IMR-90 (cell line): ENCODE data around the gene GAS7. TPM values are rescaled to one million over a fixed set of nuclear protein-coding genes. Genes with fewer than 3 reads are reported as not detected.

Experiments
- ATAC-seq: fragments of 200-7000 bp; cut with Tn5 transposase; 2 replicates; pipeline ENCODE4 v1.9.1; 2020; ENCODE audit warnings: low read depth, mild to moderate bottlenecking, moderate library complexity
- BruUV-seq: library from RNA; stranded (reverse); fragments of 400-500 nt; replicated peaks from 2 replicates; lab custom pipeline; 2021; lab: Mats Ljungman, UMichigan
- CTCF ChIA-PET: fragments of 300-600 bp; formaldehyde crosslinking; extraction: SDS; loops from one replicate; lab custom pipeline; 2021; ENCODE audit warnings: antibody characterized with exemption; lab: Yijun Ruan, JAX
- POLR2A ChIA-PET: fragments of 300-600 bp; sonication (Branson Sonifier 250); formaldehyde crosslinking; loops from one replicate; lab custom pipeline; 2022; ENCODE audit warnings: antibody characterized with exemption; ENCODE audit not compliant: unreplicated experiment; lab: Charles Lee
- DNase-seq: peaks from one replicate; pipeline ENCODE4 v3.0.0; 2013
- H2AFZ ChIP-seq: replicated peaks from 2 replicates; pipeline ENCODE3; 2013; ENCODE audit warnings: low read length, mild to moderate bottlenecking; ENCODE audit not compliant: poor library complexity
- H2AK5ac ChIP-seq: 2 replicates; pipeline ENCODE4 v1.6.1; 2013; ENCODE audit warnings: low read depth, low read length, inconsistent platforms
- H2AK9ac ChIP-seq: replicated peaks from 2 replicates; pipeline ENCODE3; 2013; ENCODE audit warnings: mild to moderate bottlenecking, low read depth, low read length, moderate library complexity; ENCODE audit not compliant: poor library complexity
- H2BK120ac ChIP-seq: 2 replicates; pipeline ENCODE4 v1.6.1; 2013; ENCODE audit warnings: low read depth, low read length, inconsistent platforms
- H2BK15ac ChIP-seq: 3 replicates; pipeline ENCODE4 v1.6.1; 2013; ENCODE audit warnings: low read depth, low read length, inconsistent platforms
- H2BK20ac ChIP-seq: 2 replicates; pipeline ENCODE4 v1.6.1; 2013; ENCODE audit warnings: low read depth, mild to moderate bottlenecking, inconsistent platforms, low read length, moderate library complexity
- H2BK5ac ChIP-seq: 2 replicates; pipeline ENCODE4 v1.6.1; 2013; ENCODE audit warnings: mild to moderate bottlenecking, low read depth, low read length, inconsistent platforms; ENCODE audit not compliant: poor library complexity, severe bottlenecking
- H3K14ac ChIP-seq: replicated peaks from 2 replicates; pipeline ENCODE4 v1.6.1; 2013; ENCODE audit warnings: low read depth, low read length, inconsistent platforms
- H3K18ac ChIP-seq: 2 replicates; pipeline ENCODE4 v1.6.1; 2013; ENCODE audit warnings: low read depth, low read length, control low read depth
- H3K23ac ChIP-seq: 2 replicates; pipeline ENCODE4 v1.6.1; 2013; ENCODE audit warnings: low read depth, low read length, inconsistent platforms
- H3K27ac ChIP-seq: 2 replicates; pipeline ENCODE4 v1.5.1; 2013; ENCODE audit warnings: mild to moderate bottlenecking, control low read depth, low read length; ENCODE audit not compliant: insufficient read depth
- H3K27me3 ChIP-seq: 2 replicates; pipeline ENCODE4 v1.6.1; 2013; ENCODE audit warnings: low read length; ENCODE audit not compliant: control insufficient read depth, insufficient read depth
- H3K36me3 ChIP-seq: 2 replicates; pipeline ENCODE4 v1.6.1; 2013; ENCODE audit warnings: low read length, mixed read lengths; ENCODE audit not compliant: control insufficient read depth, insufficient read depth
- H3K4ac ChIP-seq: 2 replicates; pipeline ENCODE4 v1.6.1; 2013; ENCODE audit warnings: low read depth, low read length, inconsistent platforms
- H3K4me1 ChIP-seq: 2 replicates; pipeline ENCODE4 v1.6.1; 2013; ENCODE audit warnings: low read length, mixed read lengths; ENCODE audit not compliant: control insufficient read depth, insufficient read depth
- H3K4me2 ChIP-seq: 2 replicates; pipeline ENCODE4 v1.6.1; 2013; ENCODE audit warnings: low read depth, mild to moderate bottlenecking, control low read depth, low read length, moderate library complexity
- H3K4me3 ChIP-seq: 2 replicates; pipeline ENCODE4 v1.5.1; 2013; ENCODE audit warnings: low read depth, mild to moderate bottlenecking, control low read depth, low read length, moderate library complexity; ENCODE audit not compliant: insufficient read depth
- H3K56ac ChIP-seq: 2 replicates; pipeline ENCODE4 v1.6.1; 2013; ENCODE audit warnings: low read length, inconsistent platforms; ENCODE audit not compliant: insufficient read depth; ENCODE audit errors: extremely low read depth
- H3K79me1 ChIP-seq, 2 experiments: 2 replicates each; pipeline ENCODE4 v1.6.1; 2013; ENCODE audit warnings: low read length in 2 of 2, inconsistent platforms in 1 of 2, low read depth in 1 of 2
- H3K9ac ChIP-seq: 2 replicates; pipeline ENCODE4 v1.6.1; 2013; ENCODE audit warnings: low read depth, low read length, control low read depth
- H3K9me1 ChIP-seq: 2 replicates; pipeline ENCODE4 v1.6.1; 2013; ENCODE audit warnings: low read length, inconsistent platforms; ENCODE audit not compliant: insufficient read depth
- H3K9me3 ChIP-seq: 2 replicates; pipeline ENCODE4 v1.6.1; 2013; ENCODE audit warnings: low read length; ENCODE audit not compliant: control insufficient read depth, insufficient read depth
- H4K20me1 ChIP-seq: 2 replicates; pipeline ENCODE4 v1.6.1; 2013; ENCODE audit warnings: low read length, inconsistent platforms; ENCODE audit not compliant: insufficient read depth
- H4K5ac ChIP-seq: 2 replicates; pipeline ENCODE4 v1.6.1; 2013; ENCODE audit warnings: mild to moderate bottlenecking, low read depth, low read length, control low read depth
- H4K8ac ChIP-seq, 2 experiments: 2 replicates each; pipeline ENCODE4 v1.6.1; 2013; ENCODE audit warnings: low read depth in 2 of 2, low read length in 2 of 2, control low read depth in 1 of 2, inconsistent platforms in 1 of 2
- H4K91ac ChIP-seq: 2 replicates; pipeline ENCODE4 v1.6.1; 2013; ENCODE audit warnings: low read depth, low read length, inconsistent platforms; ENCODE audit not compliant: insufficient read depth
- CHD1 ChIP-seq: IDR thresholded peaks from 2 replicates; pipeline ENCODE4 v1.6.1; 2012; ENCODE audit warnings: low read depth, low read length, improper control_type of control experiment
- MAFK ChIP-seq: IDR thresholded peaks from 2 replicates; pipeline ENCODE4 v1.6.1; 2012; ENCODE audit warnings: low read depth, low read length, improper control_type of control experiment
- MAZ ChIP-seq: IDR thresholded peaks from 2 replicates; pipeline ENCODE4 v1.6.1; 2012; ENCODE audit warnings: low read depth, mild to moderate bottlenecking, low read length, improper control_type of control experiment, moderate library complexity, borderline replicate concordance
- POLR2A ChIP-seq: IDR thresholded peaks from 2 replicates; pipeline ENCODE4 v1.6.1; 2012; ENCODE audit warnings: mild to moderate bottlenecking, low read depth, low read length
- RFX5 ChIP-seq: IDR thresholded peaks from 2 replicates; pipeline ENCODE4 v1.8.0; 2012; ENCODE audit warnings: low read depth, mild to moderate bottlenecking, low read length, moderate library complexity
- SMC3 ChIP-seq: fragments of 150-350 bp; IDR thresholded peaks from 2 replicates; pipeline ENCODE4 v1.6.1; 2016; ENCODE audit warnings: low read depth, mild to moderate bottlenecking, antibody characterized with exemption, low read length, moderate library complexity
- WGBS, 2 experiments: methylation state at CpG; one replicate each; pipeline versions ENCODE4 v1.1.5 to v1.1.7; 2013; ENCODE audit warnings: missing lambda C conversion rate in 2 of 2; ENCODE audit not compliant: insufficient read length in 1 of 2; ENCODE audit errors: extremely low coverage in 2 of 2; 5-methylcytosine and 5-hydroxymethylcytosine counted together
- dilution Hi-C: fragments of 300-500 bp; cut with HindIII; formaldehyde crosslinking; loops from one replicate; pipeline ENCODE4 v1.14.3; 2018; ENCODE audit warnings: low sequenced_read_pairs; ENCODE audit not compliant: unreplicated experiment
- in situ Hi-C: fragments of 300-500 bp; cut with MboI; formaldehyde crosslinking; loops from 3 replicates; pipeline ENCODE4 v1.14.3; 2019; ENCODE audit warnings: low sequenced_read_pairs, inconsistent platforms, mixed read lengths
- intact Hi-C: fragments of 100-400 bp; cut with micrococcal nuclease; formaldehyde crosslinking; loops from 2 replicates; pipeline ENCODE4 v1.10.0; 2022
- polyA plus RNA-seq, 3 experiments: library from polyadenylated mRNA; depleted of rRNA; stranded (reverse); fragments of >200 nt; gene quantifications; 2 replicates each; pipeline ENCODE4 v1.2.3, GENCODE V29; 2012; ENCODE audit warnings: low replicate concordance in 1 of 3
- total RNA-seq: library from RNA; depleted of rRNA; stranded (reverse); fragments of >200 nt; gene quantifications from 2 replicates; pipeline ENCODE4 v1.2.3, GENCODE V29; 2012
- TF ChIP-seq, protein P1 (sequence below): fragments of 150-350 bp; IDR thresholded peaks from 2 replicates; pipeline ENCODE4 v1.6.1; 2016; ENCODE audit warnings: low read depth, mild to moderate bottlenecking, low read length, moderate library complexity, borderline replicate concordance

Gene GAS7
- total and polyA plus RNA-seq, 2 of the 4 experiments (the other 2 are of a cell fraction) = 4.6 to 5.0 TPM

DNA sequence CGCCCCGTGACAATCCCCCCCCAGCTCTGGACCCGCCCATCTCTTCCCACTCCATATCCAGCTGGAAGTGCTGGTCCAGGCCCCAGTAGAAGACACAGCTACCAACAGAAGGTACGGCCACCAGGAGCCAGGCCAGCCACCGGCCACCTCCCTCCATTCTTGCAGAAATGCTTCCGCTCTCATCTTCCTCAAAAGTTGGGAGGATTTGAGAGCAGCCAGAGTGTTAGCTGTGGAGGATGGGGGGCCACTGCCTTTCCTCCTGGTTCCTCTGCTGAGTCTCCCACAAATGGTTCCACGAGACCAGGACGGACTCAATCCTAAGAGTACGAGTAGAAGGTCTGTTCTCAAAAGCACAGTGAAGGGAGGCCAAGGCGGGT lies 78.3 kb downstream of the GAS7 start:
- peaks cover 0 to 4% of the 10 kb centered on the region in 2 experiments; a peak in 1 of 4 replicates for H3K79me1 ChIP-seq
- H3K14ac ChIP-seq = no peak overlapping the region
- H3K36me3 ChIP-seq = no peaks in the 10 kb centered on the region
- no peak overlapping the region for H4K5ac ChIP-seq
- H2AFZ ChIP-seq = no peak overlapping the region
- H3K4ac ChIP-seq = peak overlapping the region; percentile 47; the same call in 1 of the 2 replicates
- no peak overlapping the region for H2AK9ac ChIP-seq
- no peaks in the 10 kb centered on the region for H4K20me1 ChIP-seq
- no peak overlapping the region for H3K27ac ChIP-seq
- ATAC-seq (no peak), DNase-seq (no peak)
- H4K91ac ChIP-seq = peak overlapping the region; percentile 9; the same call in 1 of the 2 replicates
- no peak overlapping the region for H2BK5ac ChIP-seq
- H2AK5ac ChIP-seq = peak overlapping the region; percentile 65; the same call in 1 of the 2 replicates
- WGBS, 2 experiments = no CpG with 5 or more reads among the region's 10 CpGs
- ChIA-PET POLR2A (no interaction called here), CTCF (no interaction called here)
- intact Hi-C loops = loop anchor here (10.0 kb wide), 1 partner anchor 495 kb away; no protein-coding TSS in a partner anchor
- H3K18ac ChIP-seq = no peak overlapping the region
- TF ChIP-seq MAZ = no peak
- no peak for TF ChIP-seq SMC3
- TF ChIP-seq CHD1 = no peak
- TF ChIP-seq MAFK = no peak
- TF ChIP-seq POLR2A = no peak
- TF ChIP-seq, protein P1, sequence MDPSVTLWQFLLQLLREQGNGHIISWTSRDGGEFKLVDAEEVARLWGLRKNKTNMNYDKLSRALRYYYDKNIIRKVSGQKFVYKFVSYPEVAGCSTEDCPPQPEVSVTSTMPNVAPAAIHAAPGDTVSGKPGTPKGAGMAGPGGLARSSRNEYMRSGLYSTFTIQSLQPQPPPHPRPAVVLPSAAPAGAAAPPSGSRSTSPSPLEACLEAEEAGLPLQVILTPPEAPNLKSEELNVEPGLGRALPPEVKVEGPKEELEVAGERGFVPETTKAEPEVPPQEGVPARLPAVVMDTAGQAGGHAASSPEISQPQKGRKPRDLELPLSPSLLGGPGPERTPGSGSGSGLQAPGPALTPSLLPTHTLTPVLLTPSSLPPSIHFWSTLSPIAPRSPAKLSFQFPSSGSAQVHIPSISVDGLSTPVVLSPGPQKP = no peak
- TF ChIP-seq RFX5 = no peak
- in situ Hi-C loops = no loop called here
- no peak overlapping the region for H3K4me3 ChIP-seq
- H3K23ac ChIP-seq = no peak overlapping the region
- no peak overlapping the region for H2BK15ac ChIP-seq
- no peaks in the 10 kb centered on the region for H3K27me3 ChIP-seq
- H3K9ac ChIP-seq = no peak overlapping the region
- peak overlapping the region; percentile 38 for H2BK120ac ChIP-seq
- H3K9me3 ChIP-seq = no peaks in the 10 kb centered on the region; the same call in 1 of the 2 replicates
- H3K4me1 ChIP-seq = peaks cover 24% of the 10 kb centered on the region
- no TSS peak for BruUV-seq
- no peak overlapping the region for H3K4me2 ChIP-seq
- H4K8ac ChIP-seq = no peak overlapping the region
- H3K56ac ChIP-seq = no peak overlapping the region
- H3K9me1 ChIP-seq = peaks cover 12% of the 10 kb centered on the region
- peak overlapping the region; percentile 54 for H2BK20ac ChIP-seq
- dilution Hi-C loops = no loop called here
